Measurements from ENCODE around the gene CASTOR2. TPM values are rescaled to one million over a fixed set of nuclear protein-coding genes. Genes with fewer than 3 reads are reported as not detected.
"Not testable (repeated sequence)": the region's sequence is repeated elsewhere in the genome, so short reads cannot be mapped to it uniquely, and the experiment has no call there.

The CASTOR2 gene
- total RNA-seq, 1 donor from 2014 or later = 21.3 TPM

DNA sequence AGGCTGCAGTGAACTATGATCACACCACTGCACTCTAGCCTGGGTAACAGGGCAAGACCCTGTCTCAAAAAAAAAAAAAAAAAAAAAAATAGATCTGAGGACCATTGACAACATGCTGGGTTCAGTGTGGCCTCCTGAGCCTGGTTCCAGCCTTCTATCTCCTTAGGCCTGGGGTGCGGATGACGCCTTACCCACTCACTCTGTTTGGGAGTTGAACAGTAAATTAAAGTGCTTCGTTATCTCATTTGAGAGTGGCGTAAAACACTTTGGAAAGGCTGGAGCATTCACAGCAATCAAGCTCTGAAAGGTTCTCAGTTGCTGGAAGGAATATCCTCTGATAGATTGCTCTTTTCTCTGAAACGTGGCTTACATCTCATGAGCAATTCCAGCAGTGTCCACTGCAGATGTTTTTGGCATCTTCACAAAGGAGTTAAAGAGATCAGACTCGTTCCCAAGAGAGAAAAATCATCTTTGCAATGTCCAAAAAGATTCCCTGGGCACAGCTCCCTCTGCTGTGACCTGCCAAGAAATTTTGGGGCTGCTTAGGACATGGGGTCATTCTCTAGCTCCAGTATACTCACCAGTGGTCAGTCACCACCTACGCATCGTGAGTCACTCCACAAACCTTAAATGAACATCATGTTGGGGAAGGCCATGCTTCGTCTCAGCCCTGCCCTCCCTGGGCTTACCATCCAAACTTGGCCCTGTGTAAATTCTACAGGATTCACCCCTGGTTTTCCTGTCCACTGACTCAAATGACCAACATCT lies 23.0 kb upstream of the CASTOR2 start:
- not testable (repeated sequence) for H3K27ac ChIP-seq (ENCODE audit: low read depth, low read length); H3K27me3 Mint-ChIP-seq (ENCODE audit: low read depth, unreplicated experiment); H3K36me3 ChIP-seq (ENCODE audit: insufficient read depth, low read length); H4K20me1 ChIP-seq (ENCODE audit: insufficient read depth, low read length); H3K79me2 ChIP-seq (ENCODE audit: insufficient read depth, low read length); H3K9me3 ChIP-seq (ENCODE audit: insufficient read depth, low read depth, low read length); DNase-seq (ENCODE audit: low read depth); H3K4me3 Mint-ChIP-seq (ENCODE audit: unreplicated experiment); H3K36me3 Mint-ChIP-seq (ENCODE audit: low read depth, unreplicated experiment); H3K4me3 ChIP-seq (ENCODE audit: insufficient read depth, low read depth, low read length); H3K27ac Mint-ChIP-seq (ENCODE audit: unreplicated experiment); H3K4me2 ChIP-seq (ENCODE audit: low read length); H3K9me3 Mint-ChIP-seq (ENCODE audit: unreplicated experiment); H3K4me1 ChIP-seq (ENCODE audit: insufficient read depth, low read length); H3K9ac ChIP-seq (ENCODE audit: low read length); FAIRE-seq; H2AFZ ChIP-seq (ENCODE audit: low read depth, low read length); H3K27me3 ChIP-seq (ENCODE audit: insufficient read depth, low read length); H3K4me1 Mint-ChIP-seq (ENCODE audit: low read depth, unreplicated experiment)

DNA sequence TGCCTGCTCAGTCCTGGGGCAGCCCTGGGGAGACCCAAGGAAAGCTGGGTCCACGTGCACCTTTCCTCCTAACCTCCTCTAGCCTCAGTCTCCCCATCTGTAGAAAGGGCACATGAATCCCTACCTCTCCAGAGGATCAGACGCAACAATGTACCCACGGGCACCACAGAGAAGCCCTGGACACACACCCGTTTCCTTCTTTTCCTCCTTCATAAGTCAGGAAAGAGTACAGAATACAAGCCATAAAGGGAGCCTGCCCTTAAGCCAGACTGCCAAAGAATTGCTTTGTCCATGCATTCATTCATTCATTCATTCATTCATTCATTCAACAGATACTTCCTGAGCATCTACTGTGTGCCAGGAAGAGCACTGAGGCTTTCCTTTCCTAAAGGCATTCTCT lies 20.6 kb upstream of the CASTOR2 start:
- H3K9ac ChIP-seq (ENCODE audit: low read length); H3K27me3 Mint-ChIP-seq (ENCODE audit: low read depth, unreplicated experiment); DNase-seq (ENCODE audit: low read depth); H3K4me3 Mint-ChIP-seq (ENCODE audit: unreplicated experiment); H4K20me1 ChIP-seq (ENCODE audit: insufficient read depth, low read length); H3K79me2 ChIP-seq (ENCODE audit: insufficient read depth, low read length); H3K4me2 ChIP-seq (ENCODE audit: low read length); H3K4me1 ChIP-seq (ENCODE audit: insufficient read depth, low read length); H3K9me3 Mint-ChIP-seq (ENCODE audit: unreplicated experiment); H3K36me3 ChIP-seq (ENCODE audit: insufficient read depth, low read length); H3K27ac Mint-ChIP-seq (ENCODE audit: unreplicated experiment); H3K9me3 ChIP-seq (ENCODE audit: insufficient read depth, low read depth, low read length); H3K4me3 ChIP-seq (ENCODE audit: insufficient read depth, low read depth, low read length); FAIRE-seq; H3K27me3 ChIP-seq (ENCODE audit: insufficient read depth, low read length); H3K4me1 Mint-ChIP-seq (ENCODE audit: low read depth, unreplicated experiment); H3K27ac ChIP-seq (ENCODE audit: low read depth, low read length); H3K36me3 Mint-ChIP-seq (ENCODE audit: low read depth, unreplicated experiment); H2AFZ ChIP-seq (ENCODE audit: low read depth, low read length): not testable (repeated sequence)

DNA sequence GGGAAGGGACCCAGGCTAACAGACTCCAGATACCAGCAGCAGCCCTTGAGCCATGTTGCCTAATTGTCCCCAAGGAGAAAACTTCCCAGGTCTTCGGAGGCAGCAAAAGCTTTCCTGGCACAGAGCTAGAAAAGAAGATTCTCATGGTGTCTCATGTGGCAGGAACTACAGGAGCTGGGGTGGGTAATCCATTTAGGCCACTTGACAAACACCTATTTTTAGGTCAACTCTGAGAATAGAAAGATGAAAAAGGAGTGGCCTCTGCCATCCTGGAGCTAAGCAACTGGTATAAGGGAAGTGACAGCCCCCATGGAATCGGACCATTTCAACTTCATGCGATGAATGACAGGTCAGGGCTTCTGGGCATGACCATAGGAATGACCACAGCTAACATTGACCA lies 16.8 kb upstream of the CASTOR2 start:
- not testable (repeated sequence) for H4K20me1 ChIP-seq (ENCODE audit: insufficient read depth, low read length); H3K4me3 ChIP-seq (ENCODE audit: insufficient read depth, low read depth, low read length); H3K9ac ChIP-seq (ENCODE audit: low read length); H3K27ac Mint-ChIP-seq (ENCODE audit: unreplicated experiment); DNase-seq (ENCODE audit: low read depth); H3K4me1 ChIP-seq (ENCODE audit: insufficient read depth, low read length); H3K36me3 Mint-ChIP-seq (ENCODE audit: low read depth, unreplicated experiment); H3K79me2 ChIP-seq (ENCODE audit: insufficient read depth, low read length); H3K9me3 ChIP-seq (ENCODE audit: insufficient read depth, low read depth, low read length); H3K27me3 Mint-ChIP-seq (ENCODE audit: low read depth, unreplicated experiment); H2AFZ ChIP-seq (ENCODE audit: low read depth, low read length); H3K4me1 Mint-ChIP-seq (ENCODE audit: low read depth, unreplicated experiment); H3K9me3 Mint-ChIP-seq (ENCODE audit: unreplicated experiment); H3K36me3 ChIP-seq (ENCODE audit: insufficient read depth, low read length); H3K27ac ChIP-seq (ENCODE audit: low read depth, low read length); H3K27me3 ChIP-seq (ENCODE audit: insufficient read depth, low read length); FAIRE-seq; H3K4me3 Mint-ChIP-seq (ENCODE audit: unreplicated experiment); H3K4me2 ChIP-seq (ENCODE audit: low read length)

- not testable (repeated sequence) for H3K9ac ChIP-seq (ENCODE audit: low read length); H3K4me1 ChIP-seq (ENCODE audit: insufficient read depth, low read length); H4K20me1 ChIP-seq (ENCODE audit: insufficient read depth, low read length); H3K27me3 Mint-ChIP-seq (ENCODE audit: low read depth, unreplicated experiment); FAIRE-seq; H3K79me2 ChIP-seq (ENCODE audit: insufficient read depth, low read length); H3K36me3 ChIP-seq (ENCODE audit: insufficient read depth, low read length); H3K9me3 ChIP-seq (ENCODE audit: insufficient read depth, low read depth, low read length); H3K4me2 ChIP-seq (ENCODE audit: low read length); H3K9me3 Mint-ChIP-seq (ENCODE audit: unreplicated experiment); H3K4me3 Mint-ChIP-seq (ENCODE audit: unreplicated experiment); H3K36me3 Mint-ChIP-seq (ENCODE audit: low read depth, unreplicated experiment); H3K4me1 Mint-ChIP-seq (ENCODE audit: low read depth, unreplicated experiment); H3K27ac Mint-ChIP-seq (ENCODE audit: unreplicated experiment); H3K27ac ChIP-seq (ENCODE audit: low read depth, low read length); H3K27me3 ChIP-seq (ENCODE audit: insufficient read depth, low read length); H3K4me3 ChIP-seq (ENCODE audit: insufficient read depth, low read depth, low read length); H2AFZ ChIP-seq (ENCODE audit: low read depth, low read length); DNase-seq (ENCODE audit: low read depth)
These were observed 10.7 kb upstream of the CASTOR2 start for GRCh38 chr7:74953774-74954173.

GRCh38 chr7:74958328-74958727 lies 6.2 kb upstream of the CASTOR2 start:
- H3K4me2 ChIP-seq (ENCODE audit: low read length); H3K9ac ChIP-seq (ENCODE audit: low read length); H3K79me2 ChIP-seq (ENCODE audit: insufficient read depth, low read length); H3K4me3 Mint-ChIP-seq (ENCODE audit: unreplicated experiment); DNase-seq (ENCODE audit: low read depth); H3K27ac Mint-ChIP-seq (ENCODE audit: unreplicated experiment); H3K36me3 ChIP-seq (ENCODE audit: insufficient read depth, low read length); H3K36me3 Mint-ChIP-seq (ENCODE audit: low read depth, unreplicated experiment); H3K27ac ChIP-seq (ENCODE audit: low read depth, low read length); H3K9me3 Mint-ChIP-seq (ENCODE audit: unreplicated experiment); H3K27me3 Mint-ChIP-seq (ENCODE audit: low read depth, unreplicated experiment); H2AFZ ChIP-seq (ENCODE audit: low read depth, low read length); H3K9me3 ChIP-seq (ENCODE audit: insufficient read depth, low read depth, low read length); H3K4me1 ChIP-seq (ENCODE audit: insufficient read depth, low read length); H3K4me3 ChIP-seq (ENCODE audit: insufficient read depth, low read depth, low read length); H4K20me1 ChIP-seq (ENCODE audit: insufficient read depth, low read length); FAIRE-seq; H3K4me1 Mint-ChIP-seq (ENCODE audit: low read depth, unreplicated experiment); H3K27me3 ChIP-seq (ENCODE audit: insufficient read depth, low read length): not testable (repeated sequence)

GRCh38 chr7:74963704-74964510 lies 598 bp upstream of the CASTOR2 start:
- DNase-seq (ENCODE audit: low read depth); H3K36me3 Mint-ChIP-seq (ENCODE audit: low read depth, unreplicated experiment); H3K4me2 ChIP-seq (ENCODE audit: low read length); H3K27me3 Mint-ChIP-seq (ENCODE audit: low read depth, unreplicated experiment); H3K9me3 Mint-ChIP-seq (ENCODE audit: unreplicated experiment); H3K4me1 Mint-ChIP-seq (ENCODE audit: low read depth, unreplicated experiment); H3K4me1 ChIP-seq (ENCODE audit: insufficient read depth, low read length); H3K9ac ChIP-seq (ENCODE audit: low read length); H3K4me3 ChIP-seq (ENCODE audit: insufficient read depth, low read depth, low read length); H2AFZ ChIP-seq (ENCODE audit: low read depth, low read length); H3K27ac ChIP-seq (ENCODE audit: low read depth, low read length); H3K4me3 Mint-ChIP-seq (ENCODE audit: unreplicated experiment); FAIRE-seq; H4K20me1 ChIP-seq (ENCODE audit: insufficient read depth, low read length); H3K79me2 ChIP-seq (ENCODE audit: insufficient read depth, low read length); H3K9me3 ChIP-seq (ENCODE audit: insufficient read depth, low read depth, low read length); H3K27ac Mint-ChIP-seq (ENCODE audit: unreplicated experiment); H3K36me3 ChIP-seq (ENCODE audit: insufficient read depth, low read length); H3K27me3 ChIP-seq (ENCODE audit: insufficient read depth, low read length): not testable (repeated sequence)

Data from astrocyte (in vitro differentiated cells and primary cell).